ENCODE measurements around the gene RASEF.

- TF ChIP-seq CTCF (IDR thresholded peaks at IDR 0.05 in 2 of 3, conservative IDR thresholded peaks at IDR 0.05 in 1 of 3; ENCODE audit: borderline replicate concordance in 1 of 3, insufficient read depth in 1 of 3, low read depth in 2 of 3, low read length in 2 of 3) = no peak
- no peak for TF ChIP-seq ZFX (IDR thresholded peaks at IDR 0.05)
- no peak for TF ChIP-seq JUND (IDR thresholded peaks at IDR 0.05)
- TF ChIP-seq POLR2AphosphoS5 (IDR thresholded peaks at IDR 0.05; ENCODE audit: low read depth, low read length) = no peak
Measured at GRCh38 chr9:83005361-83005760, 57.6 kb downstream of the RASEF start.
